Measurements from ENCODE around the gene CA4.

DNA sequence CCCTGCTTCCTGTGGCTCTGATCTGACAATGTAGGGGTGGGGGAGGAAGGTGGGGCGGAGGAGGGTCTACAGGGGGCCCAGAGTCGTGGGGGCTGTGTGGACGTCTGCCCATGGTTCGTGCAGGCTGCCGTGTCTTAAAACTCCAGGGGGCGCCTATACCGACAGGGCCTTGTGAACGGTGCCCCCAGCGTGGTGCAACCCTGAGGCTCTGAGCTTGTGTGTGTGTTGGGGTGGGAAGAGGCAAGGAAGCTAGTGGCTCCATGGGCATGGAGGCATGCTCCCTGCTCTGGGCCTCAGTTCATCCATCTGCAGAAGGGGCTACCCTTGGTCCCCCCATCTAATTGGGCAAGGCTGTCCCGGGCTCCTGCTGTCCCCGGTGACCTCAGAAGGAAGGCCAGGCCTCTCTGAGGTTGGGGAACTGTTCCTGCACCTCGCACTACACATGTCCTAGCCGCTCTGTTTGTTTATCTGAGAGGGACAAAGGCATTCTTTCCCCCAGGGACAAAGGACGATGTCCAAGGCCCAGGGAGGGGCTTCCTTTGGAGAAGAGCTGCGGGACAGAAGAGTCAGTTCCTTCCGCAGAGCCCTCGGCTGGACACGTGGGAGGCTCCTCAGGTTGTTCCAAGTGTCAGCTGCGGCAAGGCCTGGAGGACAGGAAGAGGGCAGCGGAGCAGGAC lies 13.5 kb downstream of the CA4 start:
- TF ChIP-seq, protein P1, sequence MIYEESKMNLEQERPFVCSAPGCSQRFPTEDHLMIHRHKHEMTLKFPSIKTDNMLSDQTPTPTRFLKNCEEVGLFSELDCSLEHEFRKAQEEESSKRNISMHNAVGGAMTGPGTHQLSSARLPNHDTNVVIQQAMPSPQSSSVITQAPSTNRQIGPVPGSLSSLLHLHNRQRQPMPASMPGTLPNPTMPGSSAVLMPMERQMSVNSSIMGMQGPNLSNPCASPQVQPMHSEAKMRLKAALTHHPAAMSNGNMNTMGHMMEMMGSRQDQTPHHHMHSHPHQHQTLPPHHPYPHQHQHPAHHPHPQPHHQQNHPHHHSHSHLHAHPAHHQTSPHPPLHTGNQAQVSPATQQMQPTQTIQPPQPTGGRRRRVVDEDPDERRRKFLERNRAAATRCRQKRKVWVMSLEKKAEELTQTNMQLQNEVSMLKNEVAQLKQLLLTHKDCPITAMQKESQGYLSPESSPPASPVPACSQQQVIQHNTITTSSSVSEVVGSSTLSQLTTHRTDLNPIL (CRISPR knock-in tag; IDR thresholded peaks at IDR 0.05; ENCODE audit: low read depth), result no peak
- TF ChIP-seq ARNTL (CRISPR knock-in tag; IDR thresholded peaks at IDR 0.05; ENCODE audit: borderline replicate concordance, low read depth) (no peak), PPARA (CRISPR knock-in tag; IDR thresholded peaks at IDR 0.05; ENCODE audit: borderline replicate concordance) (no peak), ZFP30 (CRISPR knock-in tag; IDR thresholded peaks at IDR 0.05) (no peak), ESRRG (CRISPR knock-in tag; IDR thresholded peaks at IDR 0.05) (no peak), ISL1 (CRISPR knock-in tag; IDR thresholded peaks at IDR 0.05) (no peak), ZNF565 (CRISPR knock-in tag; conservative IDR thresholded peaks at IDR 0.05; ENCODE audit: low read depth) (no peak)
